GM12891 (cell line): ENCODE data around the gene RPL32.

ENCODE experiments used
- POLR2A ChIP-seq: IDR thresholded peaks from 2 replicates; pipeline ENCODE4 v1.6.1; 2011; ENCODE audit warnings: low read depth, low read length, control low read depth
- POLR2AphosphoS5 ChIP-seq: IDR thresholded peaks from 2 replicates; pipeline ENCODE4 v1.6.1; 2011; ENCODE audit warnings: low read depth, low read length, control low read depth

DNA sequence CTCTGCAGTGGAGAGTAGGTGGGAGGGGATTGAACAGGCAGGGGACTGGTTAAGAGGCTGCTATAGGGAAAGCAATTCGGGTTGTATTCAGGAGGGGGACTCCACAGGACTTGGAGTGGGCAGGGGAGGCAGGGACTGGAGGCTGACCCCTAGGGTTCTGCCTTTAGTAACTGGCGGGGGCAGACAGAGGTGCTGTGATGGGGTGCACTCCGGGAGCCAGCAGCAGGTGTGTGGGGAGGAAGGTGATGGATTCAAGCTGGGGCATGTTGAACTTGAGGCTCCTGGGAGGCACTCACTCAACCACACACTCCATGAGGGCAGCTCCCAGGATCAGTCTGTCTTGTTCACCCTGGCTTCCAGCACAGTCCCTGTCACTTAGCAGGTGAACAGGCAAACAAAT, 32.4 kb downstream of the RPL32 start:
- TF ChIP-seq POLR2A (no peak), POLR2AphosphoS5 (no peak)
